Measurements from ENCODE around the gene UFD1. TPM values are rescaled to one million over a fixed set of nuclear protein-coding genes. Genes with fewer than 3 reads are reported as not detected.

Gene UFD1
- total and polyA plus RNA-seq, 2 donors (not counting 1 experiment from before 2014, with no cell fraction given): 43.5 to 70.1 TPM

DNA sequence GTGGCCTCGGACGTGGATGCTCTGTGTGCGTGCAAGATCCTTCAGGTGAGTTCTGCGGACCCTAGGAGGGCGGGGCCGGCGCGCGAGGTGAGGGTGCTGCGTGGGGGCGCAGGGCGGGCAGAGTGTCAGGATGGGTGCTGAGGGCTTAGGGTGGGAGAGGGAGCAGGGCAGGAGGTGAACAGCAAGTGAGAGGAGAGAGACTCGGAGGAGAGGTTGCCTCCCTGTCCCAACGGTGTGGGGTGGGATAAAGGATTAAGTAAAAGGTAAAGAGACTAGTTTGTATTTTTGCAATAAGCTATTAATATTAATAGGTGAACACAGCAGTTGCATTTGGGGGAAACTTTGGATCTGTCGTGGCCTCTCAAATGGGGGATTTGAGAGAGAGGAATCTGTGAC is 1.2 kb upstream of the UFD1 start:
- H3K9me3 ChIP-seq (ENCODE audit: control extremely low read depth in 1 of 3, control insufficient read depth in 2 of 3, insufficient read depth in 1 of 3, low read length in 2 of 3): no peaks in the 10 kb centered on the region
- H3K4me1 ChIP-seq (ENCODE audit: control insufficient read depth in 2 of 2, insufficient read depth in 2 of 2, low read length in 2 of 2): peaks cover 16 to 20% of the 10 kb centered on the region in 2 donors
- peak overlapping the region; percentile 92 for H2AFZ ChIP-seq (ENCODE audit: insufficient read depth, low read depth, low read length, poor library complexity, severe bottlenecking)
- 1% methylated on average over 15 of the region's 15 CpGs for WGBS (ENCODE audit: insufficient coverage)
- Mint-ChIP-seq H3K27ac (no peak overlapping the region), H3K4me3 (peak overlapping the region; percentile 98), H3K27me3 (no peaks in the 10 kb centered on the region), H3K4me1 (peaks cover 23% of the 10 kb centered on the region), H3K9me3 (ENCODE audit: insufficient read depth) (no peaks in the 10 kb centered on the region)
- DNase-seq (no peak), ATAC-seq (ENCODE audit: low read depth) (no peak)
- POLR2A ChIA-PET: interaction anchor here (1.0 to 2.2 kb wide), 5 partner anchors 48 to 358 kb away, joined by 3 to 18 read pairs (median 8); partner anchors contain the start of genes CLTCL1, DGCR2, ESS2 and HIRA
- CTCF ChIA-PET: interaction anchor here (1.0 to 5.5 kb wide), 5 partner anchors 14 to 336 kb away, joined by 3 to 29 read pairs (median 4); partner anchors contain the start of gene ESS2
- no peaks in the 10 kb centered on the region for H3K27me3 ChIP-seq (replicated peaks in 1 of 4; ENCODE audit: control extremely low read depth in 1 of 4, control insufficient read depth in 3 of 4, insufficient read depth in 4 of 4, low read length in 3 of 4)
- intact Hi-C loops (cut with micrococcal nuclease): no loop called here
- H3K36me3 ChIP-seq (replicated peaks in 1 of 2; ENCODE audit: control extremely low read depth in 1 of 2, control insufficient read depth in 1 of 2, extremely low read depth in 1 of 2, insufficient read depth in 2 of 2, low read length in 1 of 2): peaks cover 1% of the 10 kb centered on the region in 2 experiments
- TF ChIP-seq EZH2 (IDR thresholded peaks at IDR 0.05; ENCODE audit: borderline replicate concordance, insufficient read depth, low read depth, low read length, poor library complexity, severe bottlenecking): no peak
- TF ChIP-seq, protein P1, sequence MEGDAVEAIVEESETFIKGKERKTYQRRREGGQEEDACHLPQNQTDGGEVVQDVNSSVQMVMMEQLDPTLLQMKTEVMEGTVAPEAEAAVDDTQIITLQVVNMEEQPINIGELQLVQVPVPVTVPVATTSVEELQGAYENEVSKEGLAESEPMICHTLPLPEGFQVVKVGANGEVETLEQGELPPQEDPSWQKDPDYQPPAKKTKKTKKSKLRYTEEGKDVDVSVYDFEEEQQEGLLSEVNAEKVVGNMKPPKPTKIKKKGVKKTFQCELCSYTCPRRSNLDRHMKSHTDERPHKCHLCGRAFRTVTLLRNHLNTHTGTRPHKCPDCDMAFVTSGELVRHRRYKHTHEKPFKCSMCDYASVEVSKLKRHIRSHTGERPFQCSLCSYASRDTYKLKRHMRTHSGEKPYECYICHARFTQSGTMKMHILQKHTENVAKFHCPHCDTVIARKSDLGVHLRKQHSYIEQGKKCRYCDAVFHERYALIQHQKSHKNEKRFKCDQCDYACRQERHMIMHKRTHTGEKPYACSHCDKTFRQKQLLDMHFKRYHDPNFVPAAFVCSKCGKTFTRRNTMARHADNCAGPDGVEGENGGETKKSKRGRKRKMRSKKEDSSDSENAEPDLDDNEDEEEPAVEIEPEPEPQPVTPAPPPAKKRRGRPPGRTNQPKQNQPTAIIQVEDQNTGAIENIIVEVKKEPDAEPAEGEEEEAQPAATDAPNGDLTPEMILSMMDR (IDR thresholded peaks at IDR 0.05): no peak
- H3K4me2 ChIP-seq (replicated peaks; ENCODE audit: low read depth, low read length, poor library complexity, severe bottlenecking): peak overlapping the region; percentile 92
- peaks cover 37% of the 10 kb centered on the region for H3K79me2 ChIP-seq (ENCODE audit: control insufficient read depth, insufficient read depth, low read length)
- H3K27ac ChIP-seq (ENCODE audit: low read length in 2 of 2): no peak overlapping the region
- peak overlapping the region in 4 of 5 experiments; percentile 66 to 83 (median 80) for H3K4me3 ChIP-seq (ENCODE audit: control extremely low read depth in 1 of 5, extremely low read depth in 1 of 5, insufficient read depth in 1 of 5, low read depth in 2 of 5, low read length in 4 of 5)
- peak overlapping the region; percentile 98 for H3K9ac ChIP-seq (ENCODE audit: low read length)
- H4K20me1 ChIP-seq (ENCODE audit: control insufficient read depth, insufficient read depth, low read length, poor library complexity, severe bottlenecking): peaks cover 13% of the 10 kb centered on the region
